Measurements from ENCODE around the gene FAM216B.

The FAM216B gene

DNA sequence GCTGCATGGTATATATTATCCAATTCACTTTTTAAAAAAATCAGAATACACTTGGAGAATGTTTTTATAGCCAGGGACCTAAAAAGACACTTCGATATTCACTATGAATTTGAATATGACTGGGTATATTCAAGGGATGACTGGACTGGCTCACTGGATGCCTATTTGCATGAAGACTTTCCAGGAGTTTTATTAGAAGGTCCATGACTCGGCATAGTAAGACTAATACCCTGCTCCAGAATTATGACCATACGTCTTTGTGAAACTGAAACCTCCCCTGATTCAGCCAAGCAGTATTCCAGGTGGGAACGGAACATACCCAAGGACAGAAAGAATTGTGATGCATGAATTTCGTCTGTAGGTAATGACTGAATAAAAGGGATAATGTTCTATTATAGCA, 3.9 kb upstream of the FAM216B start:
- DNase-seq (ENCODE audit: insufficient read length, low spot score) (no peak), FAIRE-seq (no peak)
- TF ChIP-seq, protein P1, sequence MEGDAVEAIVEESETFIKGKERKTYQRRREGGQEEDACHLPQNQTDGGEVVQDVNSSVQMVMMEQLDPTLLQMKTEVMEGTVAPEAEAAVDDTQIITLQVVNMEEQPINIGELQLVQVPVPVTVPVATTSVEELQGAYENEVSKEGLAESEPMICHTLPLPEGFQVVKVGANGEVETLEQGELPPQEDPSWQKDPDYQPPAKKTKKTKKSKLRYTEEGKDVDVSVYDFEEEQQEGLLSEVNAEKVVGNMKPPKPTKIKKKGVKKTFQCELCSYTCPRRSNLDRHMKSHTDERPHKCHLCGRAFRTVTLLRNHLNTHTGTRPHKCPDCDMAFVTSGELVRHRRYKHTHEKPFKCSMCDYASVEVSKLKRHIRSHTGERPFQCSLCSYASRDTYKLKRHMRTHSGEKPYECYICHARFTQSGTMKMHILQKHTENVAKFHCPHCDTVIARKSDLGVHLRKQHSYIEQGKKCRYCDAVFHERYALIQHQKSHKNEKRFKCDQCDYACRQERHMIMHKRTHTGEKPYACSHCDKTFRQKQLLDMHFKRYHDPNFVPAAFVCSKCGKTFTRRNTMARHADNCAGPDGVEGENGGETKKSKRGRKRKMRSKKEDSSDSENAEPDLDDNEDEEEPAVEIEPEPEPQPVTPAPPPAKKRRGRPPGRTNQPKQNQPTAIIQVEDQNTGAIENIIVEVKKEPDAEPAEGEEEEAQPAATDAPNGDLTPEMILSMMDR (IDR thresholded peaks at IDR 0.05; ENCODE audit: insufficient read depth, missing control alignments), result no peak

DNA sequence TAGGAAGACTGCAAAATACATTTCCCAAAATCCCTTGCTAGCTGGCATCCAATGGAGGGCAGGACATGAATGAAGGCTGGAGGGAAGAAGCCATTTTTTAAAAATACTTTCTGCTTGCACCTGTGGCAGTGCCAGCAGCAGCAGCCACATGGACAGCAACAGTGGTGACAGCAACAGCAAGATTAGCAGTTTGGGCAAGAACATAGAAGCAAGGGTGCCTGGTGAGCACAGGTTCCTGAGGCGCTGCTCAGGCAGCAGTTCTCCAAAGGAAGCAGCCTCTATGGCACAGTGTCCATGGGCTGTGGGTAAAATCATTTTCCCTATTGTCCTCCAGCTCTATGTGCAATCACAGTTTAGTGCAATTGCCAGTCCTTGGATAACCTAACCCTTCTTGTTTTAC, 1.3 kb upstream of the FAM216B start:
- FAIRE-seq (no peak), DNase-seq (ENCODE audit: insufficient read length, low spot score) (no peak)
- TF ChIP-seq, protein P1 (IDR thresholded peaks at IDR 0.05; ENCODE audit: insufficient read depth, missing control alignments), result no peak

DNA sequence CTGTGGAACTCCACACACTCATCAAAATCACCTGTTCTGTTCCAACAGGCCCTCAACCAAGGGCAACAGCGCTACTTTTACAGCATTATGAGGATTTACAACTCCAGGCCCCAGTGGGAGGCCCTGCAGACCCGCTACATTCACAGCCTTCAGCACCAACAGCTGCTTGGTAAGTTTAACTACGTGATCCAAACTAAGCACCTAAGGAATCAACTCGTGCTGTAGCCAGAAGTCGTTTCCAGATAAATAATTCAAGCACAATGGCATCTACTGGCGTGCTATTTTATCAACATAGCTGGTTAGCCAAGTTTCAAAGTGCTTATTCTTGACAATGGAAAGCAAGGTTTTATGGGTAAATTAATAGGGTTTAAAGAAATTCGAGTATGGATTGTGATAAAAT, 5.3 kb downstream of the FAM216B start:
- FAIRE-seq, result no peak
- no peak for DNase-seq (ENCODE audit: insufficient read length, low spot score)
- TF ChIP-seq, protein P1 (IDR thresholded peaks at IDR 0.05; ENCODE audit: insufficient read depth, missing control alignments), result no peak

DNA sequence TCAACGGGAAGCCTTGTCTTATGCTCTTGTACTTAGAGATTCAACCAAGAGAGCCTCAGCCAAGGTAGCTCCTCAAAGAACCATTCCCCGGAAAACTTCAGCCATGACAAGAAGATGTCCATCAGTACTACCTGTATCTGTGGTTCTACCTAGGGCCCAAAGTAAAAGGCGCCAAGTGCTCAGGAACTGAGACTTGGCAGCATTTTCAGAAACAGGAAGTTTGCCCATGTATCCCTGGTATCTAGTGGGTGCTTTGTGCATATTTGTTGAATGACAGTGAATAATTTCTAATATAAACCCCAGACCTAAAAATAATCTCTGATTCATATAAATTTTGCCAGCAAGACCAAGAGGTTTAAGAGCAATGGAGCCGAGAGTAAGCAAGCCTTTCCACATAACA, 7.2 kb downstream of the FAM216B start:
- FAIRE-seq (no peak), DNase-seq (ENCODE audit: insufficient read length, low spot score) (no peak)
- TF ChIP-seq, protein P1 (IDR thresholded peaks at IDR 0.05; ENCODE audit: insufficient read depth, missing control alignments), result no peak

DNA sequence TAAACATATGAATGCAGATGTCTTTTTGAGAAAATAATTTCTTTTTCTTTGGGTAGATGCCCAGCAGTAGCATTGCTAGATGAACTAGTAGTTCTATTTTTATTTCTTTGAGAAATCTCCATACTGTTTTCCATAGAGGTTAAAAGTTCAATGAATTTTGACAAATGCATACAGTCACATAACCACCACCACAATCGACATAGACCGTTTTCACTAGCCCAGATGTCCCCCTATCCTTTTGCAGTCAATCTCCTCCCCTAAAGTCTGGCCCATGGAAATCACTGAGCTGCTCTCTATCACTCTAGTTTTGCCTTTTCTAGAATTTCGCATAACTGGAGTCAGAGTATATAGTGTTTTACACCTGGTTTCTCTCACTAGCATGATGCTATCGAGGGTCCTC, 10.8 kb downstream of the FAM216B start:
- TF ChIP-seq, protein P1 (IDR thresholded peaks at IDR 0.05; ENCODE audit: insufficient read depth, missing control alignments), result no peak
- FAIRE-seq (no peak), DNase-seq (ENCODE audit: insufficient read length, low spot score) (no peak)

DNA sequence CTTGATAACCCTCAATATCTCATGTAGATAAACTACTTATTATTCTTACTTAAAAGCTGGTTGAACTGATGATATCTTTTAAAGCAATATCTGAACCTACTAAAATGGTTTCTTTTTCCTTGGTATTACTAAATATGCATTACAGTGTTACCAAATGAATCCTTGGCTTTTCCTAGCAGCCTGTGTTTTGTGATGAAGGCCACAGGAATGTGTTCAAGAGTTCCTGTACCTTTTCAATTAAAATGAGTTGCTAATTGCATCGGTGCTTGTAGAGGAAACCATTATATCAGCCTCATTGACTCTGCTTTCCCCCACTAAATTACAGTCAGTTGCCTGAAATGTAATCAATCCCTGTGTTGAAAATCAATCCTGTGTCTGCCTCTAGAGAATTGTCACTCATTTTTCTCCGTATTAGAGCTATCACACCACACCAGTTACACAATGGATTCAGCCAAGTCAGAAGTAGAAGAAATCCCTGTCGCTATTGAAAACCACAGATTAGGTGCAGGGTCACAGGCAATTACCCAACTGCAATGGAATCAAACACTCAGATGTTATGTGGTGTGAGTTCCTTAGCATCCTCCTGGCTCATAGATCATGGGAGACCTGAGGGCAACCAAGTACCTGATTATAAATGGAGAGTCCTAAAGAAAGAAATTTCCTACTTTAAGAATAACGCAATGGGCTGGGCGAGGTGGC, 13.3 kb downstream of the FAM216B start:
- no peak for DNase-seq (ENCODE audit: insufficient read length, low spot score)
- no peak for FAIRE-seq
- TF ChIP-seq, protein P1 (IDR thresholded peaks at IDR 0.05; ENCODE audit: insufficient read depth, missing control alignments), result no peak

DNA sequence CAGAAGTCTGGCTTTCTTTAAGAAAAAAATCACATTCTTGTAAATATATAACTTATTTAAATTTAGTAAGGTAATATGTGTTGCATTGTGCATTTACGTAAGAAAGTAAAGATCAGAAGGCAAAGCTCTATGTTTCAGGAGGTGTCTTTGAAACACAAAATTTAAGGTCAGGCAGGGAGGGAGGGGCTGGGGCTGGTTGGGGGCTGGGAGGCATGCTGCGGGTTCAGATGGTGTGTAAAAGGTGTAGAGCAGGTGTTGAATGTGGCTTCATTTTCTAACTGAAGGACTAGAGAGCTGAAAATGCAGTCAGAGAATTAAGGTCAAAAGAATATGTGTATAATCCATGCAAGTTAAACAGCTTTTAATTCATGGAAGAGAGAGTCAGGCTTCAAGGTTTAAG, 14.3 kb downstream of the FAM216B start:
- DNase-seq (ENCODE audit: insufficient read length, low spot score), result no peak
- no peak for FAIRE-seq
- TF ChIP-seq, protein P1 (IDR thresholded peaks at IDR 0.05; ENCODE audit: insufficient read depth, missing control alignments), result no peak

Measured in D721Med (cell line).